Aortic smooth muscle cell (primary cell): Measurements from ENCODE around the gene BCCIP. TPM values are rescaled to one million over a fixed set of nuclear protein-coding genes. Genes with fewer than 3 reads are reported as not detected.

Experiments used
- total RNA-seq: library from RNA; depleted of rRNA; stranded (reverse); fragments of >200 nt; gene quantifications from 2 replicates; pipeline ENCODE4 v1.2.3, GENCODE V29; 2014

BCCIP gene
- 33.3 and 36.9 TPM in 2 replicates for total RNA-seq

DNA sequence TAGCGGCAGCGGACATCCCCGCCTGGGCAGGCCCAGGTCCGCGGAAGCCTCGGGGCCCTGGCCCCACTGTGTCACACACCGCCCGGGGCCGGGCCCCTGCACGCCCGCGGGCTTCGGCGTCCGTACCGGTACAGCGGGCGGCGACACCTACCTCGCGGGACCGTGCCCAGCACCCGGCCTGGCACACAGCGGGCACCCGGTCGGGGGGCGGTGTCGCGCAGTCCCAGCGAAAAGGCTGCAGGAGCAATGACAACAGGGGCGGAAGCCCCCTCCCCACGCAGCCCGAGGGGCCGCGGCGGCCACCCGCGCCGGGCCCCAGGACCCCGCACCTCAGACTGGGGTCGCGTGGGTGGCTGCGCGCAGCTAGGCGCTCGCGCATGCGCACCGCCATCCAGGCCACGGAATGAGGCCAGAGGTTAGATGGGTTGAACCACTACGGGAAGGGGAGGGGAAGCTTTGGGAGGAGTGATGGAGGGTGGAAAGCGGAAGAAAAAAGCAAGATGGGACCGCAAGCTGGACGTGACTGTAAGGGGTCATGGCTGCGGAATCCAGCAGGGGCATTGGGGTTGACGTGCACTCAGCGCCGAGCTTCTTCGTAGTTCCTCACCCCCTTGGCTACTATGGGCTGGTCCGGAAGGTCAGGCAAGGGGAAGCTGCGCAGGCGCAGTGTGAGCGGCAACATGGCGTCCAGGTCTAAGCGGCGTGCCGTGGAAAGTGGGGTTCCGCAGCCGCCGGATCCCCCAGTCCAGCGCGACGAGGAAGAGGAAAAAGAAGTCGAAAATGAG, at the start of gene BCCIP, which contains the start of gene UROS:
TSS of gene BCCIP (plus strand) at position 669 of the 785 bp plus-strand sequence. CDS start at position 681, 12 bp downstream.
TSS of gene UROS (minus strand) at position 381 of the 785 bp plus-strand sequence. CDS start 6,759 bp downstream, outside the sequence.

DNA sequence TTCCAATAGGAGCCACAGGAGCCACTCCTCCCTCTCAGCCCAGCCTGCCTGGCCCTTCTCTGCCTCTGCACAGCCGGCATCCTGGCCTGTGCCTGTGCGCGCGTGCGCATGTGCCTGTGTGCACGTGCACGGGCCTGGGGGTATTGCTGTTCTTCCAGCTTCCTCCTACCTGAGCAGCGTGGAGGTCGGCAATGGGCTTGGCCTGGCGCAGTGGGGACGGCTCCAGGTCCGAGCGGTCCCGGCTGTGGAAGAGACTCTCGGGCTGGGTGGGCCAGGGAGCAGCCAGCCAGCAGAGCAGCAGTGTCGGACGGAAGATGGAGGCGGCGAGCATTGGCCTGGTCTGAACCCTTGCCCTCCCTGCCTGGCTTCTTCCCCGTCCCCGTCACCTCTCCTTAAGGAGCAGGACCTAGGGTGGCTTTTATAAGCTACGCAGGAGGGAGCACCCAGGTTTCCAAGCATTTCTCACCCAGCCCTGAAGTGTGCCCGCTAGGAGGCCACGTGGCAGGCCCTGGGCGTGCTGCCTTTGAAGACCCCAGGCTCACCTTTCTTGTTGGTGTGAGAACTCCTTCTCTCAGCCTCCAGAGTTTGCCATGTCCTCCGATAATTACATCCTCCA, 47.7 kb upstream of the BCCIP start, which contains the start of gene MMP21:
TSS of gene MMP21 (minus strand) at position 331 of the 616 bp plus-strand sequence. CDS start at position 331, 0 bp downstream.

GRCh38 chr10:125881192-125881591, 57.8 kb downstream of the BCCIP start, which contains the start of gene DHX32:
Gene DHX32, minus strand, starts transcription at chr10:125881292. Its CDS starts 468 bp downstream, at chr10:125880824.

Other genes starting within 250 kb of the BCCIP start
- gene TEX36, start 140.4 kb upstream of the BCCIP start, total RNA-seq = not detected in 2 replicates
- 17.7 and 20.0 TPM in 2 replicates for gene EDRF1, start 103.8 kb upstream of the BCCIP start, total RNA-seq
- gene MMP21, start 47.7 kb upstream of the BCCIP start, total RNA-seq = not detected in 2 replicates
- 71.5 and 85.1 TPM in 2 replicates for gene UROS, start 288 bp upstream of the BCCIP start, total RNA-seq
- 29.5 and 30.5 TPM in 2 replicates for gene DHX32, start 57.7 kb downstream of the BCCIP start, total RNA-seq
- 5.7 and 12.0 TPM in 2 replicates for gene FANK1, start 73.0 kb downstream of the BCCIP start, total RNA-seq